HepG2 (cell line): ENCODE results near the gene GNG3. TPM values are rescaled to one million over a fixed set of nuclear protein-coding genes. Genes with fewer than 3 reads are reported as not detected.

Source experiments
- ATAC-seq: fragments of 200-7000 bp; cut with Tn5 transposase; 3 replicates; pipeline ENCODE4 v1.9.1; 2020; ENCODE audit warnings: mild to moderate bottlenecking, moderate library complexity
- BruUV-seq: library from RNA; stranded (reverse); fragments of 400-500 nt; replicated peaks from 2 replicates; lab custom pipeline; 2021; lab: Mats Ljungman, UMichigan
- CTCF ChIA-PET: fragments of 300-600 bp; formaldehyde crosslinking; extraction: SDS; loops from one replicate; lab custom pipeline; 2021; ENCODE audit warnings: low total read pairs, inconsistent platforms, low intra/inter-chr PET ratio; lab: Yijun Ruan, JAX
- POLR2A ChIA-PET: fragments of 350-600 bp; sonication (Branson Sonifier 250); formaldehyde crosslinking; loops from one replicate; lab custom pipeline; 2020; ENCODE audit warnings: antibody characterized with exemption, inconsistent platforms; lab: Yijun Ruan, JAX
- DNase-seq: peaks from one replicate; pipeline ENCODE4 v3.0.0-alpha.2; 2015; ENCODE audit warnings: low spot score
- FAIRE-seq: peaks from 3 replicates; lab custom pipeline; 2011; peaks lifted over from hg19 to GRCh38; lab: Jason Lieb, UNC
- H2AFZ ChIP-seq: one replicate; pipeline ENCODE4 v1.6.1; 2011; ENCODE audit warnings: low read length, inconsistent platforms
- H3K27ac ChIP-seq: fragments of 300-600 bp; 3 replicates; pipeline ENCODE4 v1.8.0; 2011; ENCODE audit warnings: mixed run types, mild to moderate bottlenecking, mixed read lengths, low read length, inconsistent platforms; ENCODE audit not compliant: insufficient read depth; ENCODE audit errors: extremely low read length
- H3K27me3 ChIP-seq, 2 experiments: fragments of 200-600 bp in 1 of 2; 2 replicates in 1 of 2; 3 replicates in 1 of 2; pipeline versions ENCODE4 v1.6.0 to v1.8.0; 2011; ENCODE audit warnings: low read length in 2 of 2, mild to moderate bottlenecking in 2 of 2, moderate library complexity in 2 of 2, inconsistent platforms in 1 of 2; ENCODE audit not compliant: insufficient read depth in 2 of 2, control insufficient read depth in 1 of 2
- H3K36me3 ChIP-seq, 2 experiments: fragments of 200-600 bp in 1 of 2; replicated peaks in 1 of 2; 2 replicates in 1 of 2; 3 replicates in 1 of 2; pipeline versions ENCODE4 v1.5.1 to v1.8.0; 2011; ENCODE audit warnings: low read length in 2 of 2, inconsistent platforms in 1 of 2; ENCODE audit not compliant: insufficient read depth in 2 of 2, control insufficient read depth in 1 of 2
- H3K4me1 ChIP-seq: 2 replicates; pipeline ENCODE4 v1.5.1; 2012; ENCODE audit warnings: low read length, inconsistent platforms; ENCODE audit not compliant: insufficient read depth
- H3K4me2 ChIP-seq: 2 replicates; pipeline ENCODE4 v1.6.0; 2011; ENCODE audit warnings: low read depth, low read length, inconsistent platforms
- H3K4me3 ChIP-seq, 3 experiments: fragments of 200-600 bp in 1 of 3; sonication (generic), shearing (Covaris generic) in 1 of 3; replicated peaks in 1 of 3; 2 replicates each; pipeline ENCODE4 v1.5.1; 2011 to 2016; ENCODE audit warnings: low read length in 3 of 3, inconsistent platforms in 2 of 3, low read depth in 2 of 3, mild to moderate bottlenecking in 2 of 3, control low read depth in 1 of 3, mixed read lengths in 1 of 3; ENCODE audit not compliant: insufficient read depth in 1 of 3
- H3K79me2 ChIP-seq: one replicate; pipeline ENCODE4 v1.6.1; 2011; ENCODE audit warnings: low read length, inconsistent platforms; ENCODE audit not compliant: insufficient read depth
- H3K9ac ChIP-seq: 2 replicates; pipeline ENCODE4 v1.6.0; 2011; ENCODE audit warnings: mild to moderate bottlenecking, low read depth, low read length, inconsistent platforms; ENCODE audit not compliant: insufficient read depth
- H3K9me3 ChIP-seq: 2 replicates; pipeline ENCODE4 v1.5.1; 2012; ENCODE audit warnings: mild to moderate bottlenecking, low read length
- H4K20me1 ChIP-seq: 2 replicates; pipeline ENCODE4 v1.6.0; 2011; ENCODE audit warnings: inconsistent platforms, mild to moderate bottlenecking, low read length, moderate library complexity; ENCODE audit not compliant: insufficient read depth
- AKNA ChIP-seq: sonication (generic); formaldehyde crosslinking; IDR thresholded peaks from 2 replicates; pipeline ENCODE4 v1.4.0; 2020; ENCODE audit warnings: missing genetic modification reagents, borderline replicate concordance
- ATM ChIP-seq: fragments of 450-650 bp; IDR thresholded peaks from 2 replicates; pipeline ENCODE4 v1.7.1; 2017; ENCODE audit warnings: mild to moderate bottlenecking, borderline replicate concordance
- CEBPB ChIP-seq: IDR thresholded peaks from 2 replicates; pipeline ENCODE4 v1.6.1; 2011; ENCODE audit warnings: low read depth, low read length, improper control_type of control experiment, borderline replicate concordance
- HMG20A ChIP-seq: IDR thresholded peaks from 2 replicates; pipeline ENCODE4 v1.6.1; 2016; ENCODE audit warnings: borderline replicate concordance
- MXD4 ChIP-seq: IDR thresholded peaks from 2 replicates; pipeline ENCODE4 v1.6.1; 2016; ENCODE audit warnings: mild to moderate bottlenecking, missing biosample characterization, missing genetic modification reagents
- SAP130 ChIP-seq: IDR thresholded peaks from 2 replicates; pipeline ENCODE4 v1.6.1; 2016; ENCODE audit warnings: low read depth
- SOX5 ChIP-seq: IDR thresholded peaks from 2 replicates; pipeline ENCODE4 v1.6.1; 2016; ENCODE audit warnings: borderline replicate concordance
- ZNF256 ChIP-seq: sonication (generic); formaldehyde crosslinking; conservative IDR thresholded peaks from 2 replicates; pipeline ENCODE4 v1.4.0; 2020; ENCODE audit warnings: missing genetic modification reagents
- ZNF720 ChIP-seq: sonication (generic); formaldehyde crosslinking; IDR thresholded peaks from 2 replicates; pipeline ENCODE4 v1.4.0; 2020; ENCODE audit warnings: missing genetic modification reagents
- ZNF749 ChIP-seq: sonication (generic); formaldehyde crosslinking; IDR thresholded peaks from 2 replicates; pipeline ENCODE4 v1.8.0; 2022; ENCODE audit warnings: mild to moderate bottlenecking, missing genetic modification reagents, moderate library complexity, borderline replicate concordance
- ZNF766 ChIP-seq: sonication (generic); formaldehyde crosslinking; IDR thresholded peaks from 2 replicates; pipeline ENCODE4 v1.5.0; 2020; ENCODE audit warnings: missing genetic modification reagents, borderline replicate concordance
- WGBS: methylation state at CpG from one replicate; pipeline ENCODE4 v1.1.6; 2017; ENCODE audit warnings: low lambda C conversion rate; 5-methylcytosine and 5-hydroxymethylcytosine counted together
- in situ Hi-C: cut with HindIII; loops from 2 replicates; pipeline ENCODE4 v1.10.0; 2017; ENCODE audit warnings: low pct_unique_long_range_greater_than_20kb; ENCODE audit not compliant: extremely low pct_ligation_motif_present
- intact Hi-C: fragments of 100-400 bp; cut with micrococcal nuclease; formaldehyde crosslinking; loops from one replicate; pipeline ENCODE4 v1.10.0; 2022; ENCODE audit not compliant: unreplicated experiment
- polyA plus RNA-seq, 8 experiments: library from polyadenylated mRNA; depleted of rRNA in 3 of 8; stranded (reverse) in 7 of 8; unstranded in 1 of 8; fragments of >200 nt; fragmentation: Illumina TruSeq in 4 of 8; extraction: Trizol in 4 of 8; gene quantifications; 2 replicates each; pipeline versions ENCODE4 v1.2.1 to v1.2.3, GENCODE V29; 2011 to 2016; ENCODE audit warnings: low read depth in 4 of 8, missing spikeins in 1 of 8, mixed read lengths in 1 of 8; ENCODE audit not compliant: insufficient read depth in 1 of 8
- total RNA-seq, 5 experiments: library from RNA; depleted of rRNA; stranded (reverse); fragments of >200 nt; fragmentation: Illumina TruSeq; extraction: Trizol; gene quantifications; 2 replicates each; pipeline ENCODE4 v1.2.3, GENCODE V29; 2016; ENCODE audit warnings: low read depth in 1 of 5
- TF ChIP-seq, protein P1 (sequence below): sonication (generic); formaldehyde crosslinking; conservative IDR thresholded peaks from 2 replicates; pipeline ENCODE4 v1.8.0; 2022; ENCODE audit warnings: missing genetic modification reagents
- TF ChIP-seq, protein P2 (sequence below): sonication (generic); formaldehyde crosslinking; IDR thresholded peaks from 2 replicates; pipeline ENCODE4 v1.5.0; 2020; ENCODE audit warnings: missing genetic modification reagents, mild to moderate bottlenecking, borderline replicate concordance
- TF ChIP-seq, protein P3 (sequence below): IDR thresholded peaks from 2 replicates; pipeline ENCODE4 v1.6.1; 2018; ENCODE audit warnings: missing genetic modification reagents, mild to moderate bottlenecking, missing compliant biosample characterization
- TF ChIP-seq, protein P4 (sequence below), 2 experiments: fragments of 450-650 bp in 1 of 2; sonication (generic) in 1 of 2; formaldehyde crosslinking; IDR thresholded peaks; 2 replicates each; pipeline versions ENCODE4 v1.5.0 to v1.8.0; 2020 to 2022; ENCODE audit warnings: mild to moderate bottlenecking in 1 of 2, missing genetic modification reagents in 1 of 2

Gene GNG3
- total and polyA plus RNA-seq, 2 of the 13 experiments (the other 11 are each of a cell fraction or from before 2014, with no cell fraction given): not detected

DNA sequence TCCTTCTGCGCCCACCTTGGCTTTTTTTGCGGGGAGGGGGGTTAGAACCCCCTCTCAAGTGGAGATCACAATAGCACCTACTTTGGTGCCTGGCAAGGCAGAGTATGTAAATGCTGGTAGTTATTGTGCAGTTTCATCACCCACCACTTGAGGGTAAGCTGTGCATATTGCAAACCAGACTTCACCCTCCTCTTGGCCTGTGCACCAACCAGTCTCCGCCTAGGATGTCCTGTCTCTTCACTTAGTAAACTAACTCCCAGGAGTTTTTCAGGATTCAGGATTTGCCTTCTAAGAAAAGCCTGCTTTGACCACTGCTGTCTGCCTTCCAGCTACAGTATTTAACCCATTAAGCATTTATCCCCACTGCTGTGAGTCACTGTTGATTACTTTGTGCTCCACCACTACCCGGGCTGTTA, 26.6 kb upstream of the GNG3 start:
- H3K79me2 ChIP-seq: peaks cover 8% of the 10 kb centered on the region
- WGBS: 2% methylated on average over 4 of the region's 4 CpGs
- H3K4me2 ChIP-seq: peak overlapping the region; percentile 86
- FAIRE-seq (peak; percentile 99), ATAC-seq (peak; percentile 95), DNase-seq (peak; percentile 80)
- no peaks in the 10 kb centered on the region for H4K20me1 ChIP-seq
- intact Hi-C loops (no loop called here), in situ Hi-C loops (no loop called here)
- peak overlapping the region; percentile 56 for H3K9ac ChIP-seq
- H3K4me1 ChIP-seq: peaks cover 37% of the 10 kb centered on the region
- H3K27me3 ChIP-seq: no peaks in the 10 kb centered on the region
- peak overlapping the region; percentile 36 for H3K27ac ChIP-seq
- ChIA-PET POLR2A (interaction anchor here (0.7 to 3.6 kb wide), 19 partner anchors 9 to 176 kb away, joined by 3 to 54 read pairs (median 8); partner anchors contain the start of genes B3GAT3, C11orf98, CSKMT and EEF1G), CTCF (interaction anchor here (1.3 kb wide), 1 partner anchor 14 kb away, joined by 9 read pairs; no protein-coding TSS in a partner anchor)
- H2AFZ ChIP-seq: peak overlapping the region; percentile 78
- 0 out of 5 replicates have a peak, but pooled peaks cover 0 to 4% of the 10 kb centered on the region in 2 experiments for H3K36me3 ChIP-seq
- peak overlapping the region; percentile 8 to 58 (median 25); a peak in 5 of 6 replicates for H3K4me3 ChIP-seq
- no TSS peak for BruUV-seq
- H3K9me3 ChIP-seq: no peaks in the 10 kb centered on the region
- peak; percentile 68 for TF ChIP-seq SAP130 (CRISPR knock-in tag)
- 0 out of 2 replicates have a peak, but pooled peaks have one; percentile 27 for TF ChIP-seq HMG20A
- TF ChIP-seq, protein P1, sequence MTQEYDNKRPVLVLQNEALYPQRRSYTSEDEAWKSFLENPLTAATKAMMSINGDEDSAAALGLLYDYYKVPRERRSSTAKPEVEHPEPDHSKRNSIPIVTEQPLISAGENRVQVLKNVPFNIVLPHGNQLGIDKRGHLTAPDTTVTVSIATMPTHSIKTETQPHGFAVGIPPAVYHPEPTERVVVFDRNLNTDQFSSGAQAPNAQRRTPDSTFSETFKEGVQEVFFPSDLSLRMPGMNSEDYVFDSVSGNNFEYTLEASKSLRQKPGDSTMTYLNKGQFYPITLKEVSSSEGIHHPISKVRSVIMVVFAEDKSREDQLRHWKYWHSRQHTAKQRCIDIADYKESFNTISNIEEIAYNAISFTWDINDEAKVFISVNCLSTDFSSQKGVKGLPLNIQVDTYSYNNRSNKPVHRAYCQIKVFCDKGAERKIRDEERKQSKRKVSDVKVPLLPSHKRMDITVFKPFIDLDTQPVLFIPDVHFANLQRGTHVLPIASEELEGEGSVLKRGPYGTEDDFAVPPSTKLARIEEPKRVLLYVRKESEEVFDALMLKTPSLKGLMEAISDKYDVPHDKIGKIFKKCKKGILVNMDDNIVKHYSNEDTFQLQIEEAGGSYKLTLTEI (CRISPR knock-in tag): no peak
- TF ChIP-seq ATM: no peak
- TF ChIP-seq AKNA: no peak
- TF ChIP-seq, protein P2, sequence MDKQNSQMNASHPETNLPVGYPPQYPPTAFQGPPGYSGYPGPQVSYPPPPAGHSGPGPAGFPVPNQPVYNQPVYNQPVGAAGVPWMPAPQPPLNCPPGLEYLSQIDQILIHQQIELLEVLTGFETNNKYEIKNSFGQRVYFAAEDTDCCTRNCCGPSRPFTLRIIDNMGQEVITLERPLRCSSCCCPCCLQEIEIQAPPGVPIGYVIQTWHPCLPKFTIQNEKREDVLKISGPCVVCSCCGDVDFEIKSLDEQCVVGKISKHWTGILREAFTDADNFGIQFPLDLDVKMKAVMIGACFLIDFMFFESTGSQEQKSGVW (CRISPR knock-in tag): no peak
- TF ChIP-seq ZNF256 (CRISPR knock-in tag): no peak
- no peak for TF ChIP-seq MXD4
- no peak for TF ChIP-seq ZNF766 (CRISPR knock-in tag)
- TF ChIP-seq ZNF720 (CRISPR knock-in tag): no peak
- TF ChIP-seq, protein P3, sequence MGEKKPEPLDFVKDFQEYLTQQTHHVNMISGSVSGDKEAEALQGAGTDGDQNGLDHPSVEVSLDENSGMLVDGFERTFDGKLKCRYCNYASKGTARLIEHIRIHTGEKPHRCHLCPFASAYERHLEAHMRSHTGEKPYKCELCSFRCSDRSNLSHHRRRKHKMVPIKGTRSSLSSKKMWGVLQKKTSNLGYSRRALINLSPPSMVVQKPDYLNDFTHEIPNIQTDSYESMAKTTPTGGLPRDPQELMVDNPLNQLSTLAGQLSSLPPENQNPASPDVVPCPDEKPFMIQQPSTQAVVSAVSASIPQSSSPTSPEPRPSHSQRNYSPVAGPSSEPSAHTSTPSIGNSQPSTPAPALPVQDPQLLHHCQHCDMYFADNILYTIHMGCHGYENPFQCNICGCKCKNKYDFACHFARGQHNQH: no peak; the same call in 1 of the 2 replicates
- TF ChIP-seq, protein P4, sequence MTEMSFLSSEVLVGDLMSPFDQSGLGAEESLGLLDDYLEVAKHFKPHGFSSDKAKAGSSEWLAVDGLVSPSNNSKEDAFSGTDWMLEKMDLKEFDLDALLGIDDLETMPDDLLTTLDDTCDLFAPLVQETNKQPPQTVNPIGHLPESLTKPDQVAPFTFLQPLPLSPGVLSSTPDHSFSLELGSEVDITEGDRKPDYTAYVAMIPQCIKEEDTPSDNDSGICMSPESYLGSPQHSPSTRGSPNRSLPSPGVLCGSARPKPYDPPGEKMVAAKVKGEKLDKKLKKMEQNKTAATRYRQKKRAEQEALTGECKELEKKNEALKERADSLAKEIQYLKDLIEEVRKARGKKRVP (CRISPR knock-in tag; IDR thresholded peaks at IDR 0.05): peak in 1 of 2 experiments; percentile 18; a peak in 1 of 4 replicates
- TF ChIP-seq SOX5 (CRISPR knock-in tag): no peak
- no peak for TF ChIP-seq ZNF749 (CRISPR knock-in tag)
- TF ChIP-seq CEBPB: peak; percentile 42; the same call in 1 of the 2 replicates
